Colonic mucosa (tissue), 4 donors: ENCODE measurements around the gene IRF9. TPM values are rescaled to one million over a fixed set of nuclear protein-coding genes. Genes with fewer than 3 reads are reported as not detected.

Experiments used
- DNase-seq: peaks from one replicate; pipeline ENCODE4 v3.0.0-alpha.2; 2020
- H3K27ac ChIP-seq: fragments of 200-600 bp; one replicate; pipeline ENCODE4 v1.8.0; 2021
- H3K27me3 ChIP-seq: fragments of 200-600 bp; one replicate; pipeline ENCODE4 v1.8.0; 2021
- H3K36me3 ChIP-seq: fragments of 200-600 bp; one replicate; pipeline ENCODE4 v1.8.0; 2021
- H3K4me1 ChIP-seq: fragments of 200-600 bp; one replicate; pipeline ENCODE4 v1.8.0; 2021; ENCODE audit warnings: mild to moderate bottlenecking
- H3K4me3 ChIP-seq: fragments of 200-600 bp; one replicate; pipeline ENCODE4 v1.8.0; 2021
- H3K9ac ChIP-seq, 2 donors: one replicate each; pipeline ENCODE4 v1.7.0; 2013; ENCODE audit warnings: control low read depth in 2 of 2, low read depth in 2 of 2, low read length in 2 of 2
- H3K9me3 ChIP-seq: fragments of 200-600 bp; one replicate; pipeline ENCODE4 v1.8.0; 2021
- intact Hi-C: fragments of 100-400 bp; cut with DNase I; formaldehyde crosslinking; loops from one replicate; pipeline ENCODE4 v1.14.1; 2022
- total RNA-seq, 2 donors: library from RNA; stranded (reverse); fragmentation: NEBNext Ultra II Directional in 1 of 2; extraction: Animal tissue kit (Norgen Biotek cat#: 25700) in 1 of 2; gene quantifications; one replicate each; pipeline ENCODE4 v1.2.1, GENCODE V29; 2021
- TF ChIP-seq, protein P1 (sequence below): fragments of 200-600 bp; IDR thresholded peaks from one replicate; pipeline ENCODE4 v1.8.0; 2022; ENCODE audit warnings: antibody characterized with exemption, mild to moderate bottlenecking
- donor health status: healthy.
- donor health status: DM: no; HTN: no; CAD: no.
- donor health status: DM: no; HTN: no; CAD: no.

Gene IRF9
- total RNA-seq, 2 donors from 2014 or later, result 54.4 to 57.5 TPM

DNA sequence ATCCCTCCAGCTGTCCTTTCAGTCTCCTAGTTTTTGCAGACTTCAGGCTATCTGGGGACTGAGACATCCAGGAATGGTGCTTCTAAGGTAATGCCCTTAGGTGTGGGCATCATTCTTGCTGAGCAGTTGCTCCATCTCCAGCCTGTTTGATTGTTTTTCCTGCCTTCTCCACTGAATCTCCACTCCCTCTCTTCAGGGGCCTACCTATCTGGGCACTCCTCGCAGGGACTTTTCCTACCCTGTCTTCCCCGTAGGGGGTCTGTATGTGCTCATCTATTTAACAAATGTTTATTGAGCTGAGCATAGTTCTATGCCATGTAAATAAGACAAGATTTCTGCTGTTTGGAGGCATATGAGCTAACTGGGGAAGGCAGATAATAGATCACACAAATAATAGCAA lies 28.1 kb upstream of the IRF9 start:
- no peaks in the 10 kb centered on the region for H3K9me3 ChIP-seq
- DNase-seq, result no peak
- TF ChIP-seq, protein P1, sequence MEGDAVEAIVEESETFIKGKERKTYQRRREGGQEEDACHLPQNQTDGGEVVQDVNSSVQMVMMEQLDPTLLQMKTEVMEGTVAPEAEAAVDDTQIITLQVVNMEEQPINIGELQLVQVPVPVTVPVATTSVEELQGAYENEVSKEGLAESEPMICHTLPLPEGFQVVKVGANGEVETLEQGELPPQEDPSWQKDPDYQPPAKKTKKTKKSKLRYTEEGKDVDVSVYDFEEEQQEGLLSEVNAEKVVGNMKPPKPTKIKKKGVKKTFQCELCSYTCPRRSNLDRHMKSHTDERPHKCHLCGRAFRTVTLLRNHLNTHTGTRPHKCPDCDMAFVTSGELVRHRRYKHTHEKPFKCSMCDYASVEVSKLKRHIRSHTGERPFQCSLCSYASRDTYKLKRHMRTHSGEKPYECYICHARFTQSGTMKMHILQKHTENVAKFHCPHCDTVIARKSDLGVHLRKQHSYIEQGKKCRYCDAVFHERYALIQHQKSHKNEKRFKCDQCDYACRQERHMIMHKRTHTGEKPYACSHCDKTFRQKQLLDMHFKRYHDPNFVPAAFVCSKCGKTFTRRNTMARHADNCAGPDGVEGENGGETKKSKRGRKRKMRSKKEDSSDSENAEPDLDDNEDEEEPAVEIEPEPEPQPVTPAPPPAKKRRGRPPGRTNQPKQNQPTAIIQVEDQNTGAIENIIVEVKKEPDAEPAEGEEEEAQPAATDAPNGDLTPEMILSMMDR, result no peak
- H3K27me3 ChIP-seq, result no peaks in the 10 kb centered on the region
- H3K36me3 ChIP-seq, result peaks cover 3% of the 10 kb centered on the region
- no peak overlapping the region for H3K4me3 ChIP-seq
- intact Hi-C loops, result no loop called here
- H3K27ac ChIP-seq, result no peak overlapping the region
- H3K4me1 ChIP-seq, result peaks cover 10% of the 10 kb centered on the region
- no peak overlapping the region for H3K9ac ChIP-seq

DNA sequence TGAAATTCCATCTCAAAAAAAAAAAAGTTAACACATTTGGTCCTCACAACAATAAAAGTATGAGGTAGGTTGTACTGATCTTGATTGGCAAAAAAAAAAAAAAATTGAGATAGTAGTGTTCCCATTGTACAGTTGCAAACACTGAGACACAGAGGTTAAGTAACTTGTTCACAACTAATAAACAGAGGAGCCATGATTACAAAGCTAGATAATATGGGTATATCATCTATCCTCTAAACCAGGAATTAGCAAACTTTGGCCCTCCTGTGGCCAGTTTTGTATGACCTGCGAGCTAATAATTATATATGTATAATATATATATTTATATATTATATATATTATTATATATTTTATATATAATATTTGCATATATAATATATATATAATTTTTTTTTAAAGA lies 27.3 kb upstream of the IRF9 start:
- no peak overlapping the region for H3K4me3 ChIP-seq
- no peak for DNase-seq
- intact Hi-C loops, result no loop called here
- H3K27ac ChIP-seq, result no peak overlapping the region
- H3K36me3 ChIP-seq, result peaks cover 7% of the 10 kb centered on the region
- no peaks in the 10 kb centered on the region for H3K27me3 ChIP-seq
- H3K9ac ChIP-seq, result no peak overlapping the region
- no peaks in the 10 kb centered on the region for H3K9me3 ChIP-seq
- peaks cover 12% of the 10 kb centered on the region for H3K4me1 ChIP-seq
- TF ChIP-seq, protein P1, result no peak

DNA sequence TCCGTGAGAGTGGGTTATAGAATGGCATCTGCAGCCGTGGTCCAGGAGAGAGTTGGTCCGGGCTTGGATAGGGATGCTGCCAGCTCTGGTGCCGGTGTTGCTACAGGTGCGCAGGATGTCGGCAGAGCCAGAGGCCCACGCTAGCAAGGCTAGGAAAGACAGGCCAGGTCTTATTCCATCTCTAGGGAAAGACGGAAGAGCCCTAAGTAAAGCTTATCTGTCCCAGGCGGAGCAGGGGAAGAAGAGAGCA lies 25.6 kb upstream of the IRF9 start:
- H3K36me3 ChIP-seq, result peaks cover 13% of the 10 kb centered on the region
- H3K4me1 ChIP-seq, result peaks cover 19% of the 10 kb centered on the region
- intact Hi-C loops, result no loop called here
- peak overlapping the region; percentile 91 for H3K27ac ChIP-seq
- DNase-seq, result no peak
- no peaks in the 10 kb centered on the region for H3K27me3 ChIP-seq
- peak overlapping the region; percentile 67 to 76 for H3K9ac ChIP-seq
- no peaks in the 10 kb centered on the region for H3K9me3 ChIP-seq
- TF ChIP-seq, protein P1, result no peak
- peak overlapping the region; percentile 90 for H3K4me3 ChIP-seq

DNA sequence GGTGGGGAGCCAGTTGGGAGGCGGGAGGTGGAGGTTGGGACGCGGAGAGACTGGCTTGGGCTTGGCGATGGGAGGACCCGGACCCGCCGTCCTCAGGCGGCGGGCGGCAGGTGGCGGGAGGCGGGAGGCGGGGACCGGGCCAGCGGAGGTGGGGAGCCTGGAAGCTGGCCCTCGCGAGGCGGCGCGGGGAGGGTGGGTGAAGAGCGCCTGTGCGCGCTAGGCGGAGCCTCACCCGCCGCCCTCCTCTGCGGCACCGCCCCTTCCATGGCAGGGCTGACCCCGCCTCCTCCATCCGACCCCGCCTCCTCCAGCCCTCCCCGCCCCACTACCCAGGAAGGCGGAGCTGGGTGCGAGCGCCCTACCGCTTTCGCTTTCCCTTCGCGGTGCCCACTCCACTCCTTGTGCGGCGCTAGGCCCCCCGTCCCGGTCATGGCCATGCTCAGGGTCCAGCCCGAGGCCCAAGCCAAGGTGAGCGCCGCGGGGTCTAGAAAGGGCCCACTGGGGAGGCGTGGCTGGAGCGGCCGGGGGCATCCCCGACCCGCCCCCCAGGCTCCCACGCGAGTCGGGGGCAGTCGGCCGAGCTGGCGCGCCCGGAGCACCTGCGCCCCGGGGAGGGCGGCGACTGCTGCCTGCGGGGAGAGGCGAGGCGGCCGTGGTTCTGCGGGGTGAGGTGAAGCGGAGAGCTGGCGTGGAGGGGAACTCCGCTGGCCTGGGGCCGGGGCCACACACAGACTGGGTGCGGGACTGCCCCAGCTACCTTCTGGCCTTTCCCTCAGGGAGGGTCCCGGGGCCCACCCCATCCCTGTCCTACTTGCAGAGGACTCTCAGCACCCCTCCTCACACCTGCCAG lies 25.0 kb upstream of the IRF9 start, which contains the start of gene PSME1:
Gene PSME1 (plus strand): TSS at position 361 of the 850 bp plus-strand sequence. CDS start 69 bp downstream, at position 430.
- peak; percentile 96 for DNase-seq
- H3K9me3 ChIP-seq, result no peaks in the 10 kb centered on the region
- H3K4me1 ChIP-seq, result peaks cover 19% of the 10 kb centered on the region
- TF ChIP-seq, protein P1, result no peak
- peaks cover 13% of the 10 kb centered on the region for H3K36me3 ChIP-seq
- no peaks in the 10 kb centered on the region for H3K27me3 ChIP-seq
- intact Hi-C loops, result no loop called here
- peak within 1 kb of the TSS; percentile 90 for H3K4me3 ChIP-seq
- H3K27ac ChIP-seq, result peak within 1 kb of the TSS; percentile 91
- peak within 1 kb of the TSS; percentile 90 to 100 for H3K9ac ChIP-seq

DNA sequence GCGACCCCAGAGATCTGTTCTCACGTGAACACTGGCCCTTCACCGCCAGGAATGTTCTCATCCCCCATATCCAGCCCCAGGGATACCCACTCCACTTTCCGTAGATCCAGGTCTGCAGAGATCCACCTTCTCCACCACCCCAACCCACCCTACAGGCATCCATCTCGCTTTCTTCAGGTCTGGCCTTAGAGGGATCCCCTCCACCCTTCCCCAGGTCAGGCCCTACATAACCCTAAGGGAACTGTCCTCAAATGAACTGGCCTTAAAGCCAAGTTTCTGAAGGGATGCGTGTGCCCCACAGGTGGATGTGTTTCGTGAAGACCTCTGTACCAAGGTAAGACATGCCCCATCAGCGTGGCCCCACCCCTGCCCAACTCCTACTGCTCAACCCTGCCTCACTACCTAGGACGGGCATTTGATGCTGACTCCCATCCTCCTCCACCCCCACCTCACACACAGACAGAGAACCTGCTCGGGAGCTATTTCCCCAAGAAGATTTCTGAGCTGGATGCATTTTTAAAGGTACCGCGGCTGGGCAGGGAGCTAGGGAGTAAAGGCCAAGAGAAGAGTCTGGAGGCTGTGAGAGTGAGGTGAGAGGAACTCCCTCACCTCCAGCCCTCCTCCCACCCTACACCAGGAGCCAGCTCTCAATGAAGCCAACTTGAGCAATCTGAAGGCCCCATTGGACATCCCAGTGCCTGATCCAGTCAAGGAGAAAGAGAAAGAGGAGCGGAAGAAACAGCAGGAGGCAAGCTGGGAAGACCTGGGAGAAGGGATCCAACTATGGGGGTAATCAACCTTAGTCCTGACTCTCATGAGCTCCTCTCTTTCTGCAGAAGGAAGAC lies 24.2 kb upstream of the IRF9 start:
- H3K4me1 ChIP-seq, result peaks cover 19% of the 10 kb centered on the region
- peak; percentile 49 for DNase-seq
- no peaks in the 10 kb centered on the region for H3K27me3 ChIP-seq
- TF ChIP-seq, protein P1, result no peak
- intact Hi-C loops, result no loop called here
- peak overlapping the region; percentile 91 for H3K27ac ChIP-seq
- H3K36me3 ChIP-seq, result peaks cover 13% of the 10 kb centered on the region
- H3K9me3 ChIP-seq, result no peaks in the 10 kb centered on the region
- peak overlapping the region; percentile 90 to 100 for H3K9ac ChIP-seq
- peak overlapping the region; percentile 90 for H3K4me3 ChIP-seq
